H1 (cell line): ENCODE results near the gene CTSL.

Experiments used
- CEBPB ChIP-seq: IDR thresholded peaks from 2 replicates; pipeline ENCODE4 v1.6.1; 2012; ENCODE audit warnings: low read depth, low read length
- CTCF ChIP-seq, 3 experiments: IDR thresholded peaks; 1 replicate in 2 of 3; 2 replicates in 1 of 3; pipeline versions ENCODE4 v1.5.1 to v1.6.1; 2011; ENCODE audit warnings: low read length in 3 of 3, mild to moderate bottlenecking in 3 of 3, inconsistent platforms in 2 of 3, low read depth in 1 of 3, moderate library complexity in 1 of 3; ENCODE audit not compliant: insufficient read depth in 1 of 3; ENCODE audit errors: control extremely low read depth in 1 of 3
- EZH2 ChIP-seq: fragments of 200-600 bp; sonication (generic); IDR thresholded peaks from 2 replicates; pipeline ENCODE4 v1.7.1; 2012; ENCODE audit warnings: low read depth, mild to moderate bottlenecking, moderate library complexity, low read length, inconsistent platforms; ENCODE audit not compliant: severe bottlenecking
- NANOG ChIP-seq: IDR thresholded peaks from 2 replicates; pipeline ENCODE4 v1.6.1; 2011; ENCODE audit warnings: low read length, low read depth, mild to moderate bottlenecking, inconsistent platforms; ENCODE audit not compliant: insufficient read depth, poor library complexity, severe bottlenecking
- POLR2A ChIP-seq, 2 experiments: IDR thresholded peaks; 1 replicate in 1 of 2; 2 replicates in 1 of 2; pipeline ENCODE4 v1.6.1; 2011; ENCODE audit warnings: low read depth in 2 of 2, low read length in 2 of 2, mild to moderate bottlenecking in 2 of 2; ENCODE audit errors: control extremely low read depth in 1 of 2
- POLR2AphosphoS5 ChIP-seq: IDR thresholded peaks from 2 replicates; pipeline ENCODE4 v1.6.1; 2011; ENCODE audit warnings: low read depth, low read length
- SRF ChIP-seq: IDR thresholded peaks from 2 replicates; pipeline ENCODE4 v1.6.1; 2011; ENCODE audit warnings: mild to moderate bottlenecking, low read depth, low read length, moderate library complexity
- TCF12 ChIP-seq: IDR thresholded peaks from 2 replicates; pipeline ENCODE4 v1.6.1; 2011; ENCODE audit warnings: low read depth, mild to moderate bottlenecking, low read length

GRCh38 chr9:87733273-87734052, 7.5 kb downstream of the CTSL start:
- no peak for TF ChIP-seq CTCF (IDR thresholded peaks at IDR 0.05; ENCODE audit: control extremely low read depth in 1 of 3, insufficient read depth in 1 of 3, low read depth in 1 of 3, low read length in 3 of 3)
- TF ChIP-seq CEBPB, result no peak
- no peak for TF ChIP-seq SRF
- no peak for TF ChIP-seq POLR2A (IDR thresholded peaks at IDR 0.05; ENCODE audit: control extremely low read depth in 1 of 2, low read depth in 2 of 2, low read length in 2 of 2)
- no peak for TF ChIP-seq EZH2
- no peak for TF ChIP-seq POLR2AphosphoS5
- TF ChIP-seq TCF12, result no peak
- no peak for TF ChIP-seq NANOG
